HCT116 (cell line): ENCODE results near the gene CDK8.

Experiments
- CEBPB ChIP-seq: IDR thresholded peaks from 2 replicates; pipeline ENCODE4 v1.6.1; 2012; ENCODE audit warnings: low read depth
- EZH2phosphoT487 ChIP-seq: fragments of 200-600 bp; IDR thresholded peaks from 2 replicates; pipeline ENCODE4 v1.6.1; 2018; ENCODE audit warnings: antibody characterized with exemption, borderline replicate concordance
- JUND ChIP-seq: IDR thresholded peaks from 2 replicates; pipeline ENCODE4 v1.6.1; 2012
- POLR2A ChIP-seq: IDR thresholded peaks from 2 replicates; pipeline ENCODE4 v1.7.0; 2011; ENCODE audit warnings: borderline replicate concordance; ENCODE audit not compliant: insufficient read depth, insufficient read length; ENCODE audit errors: extremely low read depth
- POLR2AphosphoS5 ChIP-seq: IDR thresholded peaks from 2 replicates; pipeline ENCODE4 v1.6.1; 2011; ENCODE audit warnings: mild to moderate bottlenecking, low read depth, low read length, moderate library complexity
- RAD21 ChIP-seq: IDR thresholded peaks from 2 replicates; pipeline ENCODE4 v1.6.1; 2012; ENCODE audit warnings: low read depth, mild to moderate bottlenecking
- SP1 ChIP-seq: IDR thresholded peaks from 2 replicates; pipeline ENCODE4 v1.6.1; 2012; ENCODE audit warnings: low read depth
- YY1 ChIP-seq: IDR thresholded peaks from 2 replicates; pipeline ENCODE4 v1.6.1; 2011; ENCODE audit warnings: low read length, low read depth, moderate library complexity, mild to moderate bottlenecking; ENCODE audit not compliant: insufficient replicate concordance; ENCODE audit errors: extremely low read depth
- TF ChIP-seq, protein P1 (sequence below), 3 experiments: fragments of 200-600 bp in 1 of 3; sonication (generic) in 1 of 3; IDR thresholded peaks in 2 of 3; conservative IDR thresholded peaks in 1 of 3; 2 replicates each; pipeline ENCODE4 v1.5.1; 2012 to 2017; ENCODE audit warnings: low read depth in 2 of 3, low read length in 2 of 3, antibody characterized with exemption in 1 of 3, borderline replicate concordance in 1 of 3, control low read depth in 1 of 3, mild to moderate bottlenecking in 1 of 3, mixed read lengths in 1 of 3, mixed run types in 1 of 3, moderate library complexity in 1 of 3; ENCODE audit not compliant: insufficient read depth in 1 of 3
- TF ChIP-seq, protein P2 (sequence below): IDR thresholded peaks from 2 replicates; pipeline ENCODE4 v1.6.1; 2012
- TF ChIP-seq, protein P3 (sequence below): IDR thresholded peaks from 2 replicates; pipeline ENCODE4 v1.6.1; 2011; ENCODE audit warnings: mild to moderate bottlenecking, low read length, moderate library complexity; ENCODE audit not compliant: insufficient replicate concordance; ENCODE audit errors: extremely low read depth

DNA sequence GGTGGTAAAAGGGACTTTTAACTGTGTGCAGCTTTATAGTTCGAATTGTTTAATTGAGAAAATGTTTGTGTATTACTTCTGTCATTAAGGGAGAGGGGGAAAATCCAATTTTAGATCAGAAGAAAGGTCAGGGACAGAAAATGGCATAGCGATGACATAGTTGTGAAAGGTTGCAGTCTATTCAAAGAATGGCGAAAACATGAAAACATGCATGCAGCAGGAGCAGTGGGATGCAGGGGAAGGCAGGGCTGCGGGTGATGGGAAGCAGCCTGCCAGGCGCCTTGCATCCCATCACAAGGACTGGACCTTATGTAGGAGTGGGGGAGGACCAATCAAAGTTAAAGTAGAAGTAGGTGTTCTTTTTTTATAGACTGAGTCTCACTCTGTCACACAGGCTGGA lies 125.9 kb downstream of the CDK8 start:
- TF ChIP-seq EZH2phosphoT487 (no peak), RAD21 (no peak), POLR2AphosphoS5 (no peak), JUND (no peak), POLR2A (no peak), CEBPB (no peak), YY1 (no peak), SP1 (no peak)
- TF ChIP-seq, protein P1, sequence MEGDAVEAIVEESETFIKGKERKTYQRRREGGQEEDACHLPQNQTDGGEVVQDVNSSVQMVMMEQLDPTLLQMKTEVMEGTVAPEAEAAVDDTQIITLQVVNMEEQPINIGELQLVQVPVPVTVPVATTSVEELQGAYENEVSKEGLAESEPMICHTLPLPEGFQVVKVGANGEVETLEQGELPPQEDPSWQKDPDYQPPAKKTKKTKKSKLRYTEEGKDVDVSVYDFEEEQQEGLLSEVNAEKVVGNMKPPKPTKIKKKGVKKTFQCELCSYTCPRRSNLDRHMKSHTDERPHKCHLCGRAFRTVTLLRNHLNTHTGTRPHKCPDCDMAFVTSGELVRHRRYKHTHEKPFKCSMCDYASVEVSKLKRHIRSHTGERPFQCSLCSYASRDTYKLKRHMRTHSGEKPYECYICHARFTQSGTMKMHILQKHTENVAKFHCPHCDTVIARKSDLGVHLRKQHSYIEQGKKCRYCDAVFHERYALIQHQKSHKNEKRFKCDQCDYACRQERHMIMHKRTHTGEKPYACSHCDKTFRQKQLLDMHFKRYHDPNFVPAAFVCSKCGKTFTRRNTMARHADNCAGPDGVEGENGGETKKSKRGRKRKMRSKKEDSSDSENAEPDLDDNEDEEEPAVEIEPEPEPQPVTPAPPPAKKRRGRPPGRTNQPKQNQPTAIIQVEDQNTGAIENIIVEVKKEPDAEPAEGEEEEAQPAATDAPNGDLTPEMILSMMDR (IDR thresholded peaks at IDR 0.05 in 2 of 3, conservative IDR thresholded peaks at IDR 0.05 in 1 of 3; ENCODE audit: borderline replicate concordance in 1 of 3, insufficient read depth in 1 of 3, low read depth in 2 of 3, low read length in 2 of 3), result no peak
- TF ChIP-seq, protein P2, sequence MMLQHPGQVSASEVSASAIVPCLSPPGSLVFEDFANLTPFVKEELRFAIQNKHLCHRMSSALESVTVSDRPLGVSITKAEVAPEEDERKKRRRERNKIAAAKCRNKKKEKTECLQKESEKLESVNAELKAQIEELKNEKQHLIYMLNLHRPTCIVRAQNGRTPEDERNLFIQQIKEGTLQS, result no peak
- TF ChIP-seq, protein P3, sequence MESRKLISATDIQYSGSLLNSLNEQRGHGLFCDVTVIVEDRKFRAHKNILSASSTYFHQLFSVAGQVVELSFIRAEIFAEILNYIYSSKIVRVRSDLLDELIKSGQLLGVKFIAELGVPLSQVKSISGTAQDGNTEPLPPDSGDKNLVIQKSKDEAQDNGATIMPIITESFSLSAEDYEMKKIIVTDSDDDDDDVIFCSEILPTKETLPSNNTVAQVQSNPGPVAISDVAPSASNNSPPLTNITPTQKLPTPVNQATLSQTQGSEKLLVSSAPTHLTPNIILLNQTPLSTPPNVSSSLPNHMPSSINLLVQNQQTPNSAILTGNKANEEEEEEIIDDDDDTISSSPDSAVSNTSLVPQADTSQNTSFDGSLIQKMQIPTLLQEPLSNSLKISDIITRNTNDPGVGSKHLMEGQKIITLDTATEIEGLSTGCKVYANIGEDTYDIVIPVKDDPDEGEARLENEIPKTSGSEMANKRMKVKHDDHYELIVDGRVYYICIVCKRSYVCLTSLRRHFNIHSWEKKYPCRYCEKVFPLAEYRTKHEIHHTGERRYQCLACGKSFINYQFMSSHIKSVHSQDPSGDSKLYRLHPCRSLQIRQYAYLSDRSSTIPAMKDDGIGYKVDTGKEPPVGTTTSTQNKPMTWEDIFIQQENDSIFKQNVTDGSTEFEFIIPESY, result no peak
